Measurements from ENCODE around the gene KIF7. TPM values are rescaled to one million over a fixed set of nuclear protein-coding genes. Genes with fewer than 3 reads are reported as not detected.

Gene KIF7
- total and polyA plus RNA-seq, 2 of the 8 experiments (the other 6 are each of a cell fraction or from before 2014, with no cell fraction given): 4.9 to 14.0 TPM

GRCh38 chr15:89648106-89649012, 6.9 kb downstream of the KIF7 start:
- Histone ChIP-seq H3K4me2 (ENCODE audit: insufficient read depth in 1 of 2, low read depth in 2 of 2, low read length in 2 of 2) (peak overlapping the region in 1 of 2 experiments; percentile 10; a peak in 1 of 4 replicates), H4K20me1 (replicated peaks in 1 of 2; ENCODE audit: control insufficient read depth in 1 of 2, insufficient read depth in 2 of 2, low read length in 2 of 2) (peaks cover 0 to 9% of the 10 kb centered on the region in 2 experiments), H2BK120ac (replicated peaks; ENCODE audit: low read depth, low read length) (no peak overlapping the region), H2AFZ (ENCODE audit: low read length) (no peak overlapping the region), H3K18ac (ENCODE audit: extremely low read depth, low read length) (no peak overlapping the region), H3K14ac (ENCODE audit: insufficient read length) (no peak overlapping the region), H2BK15ac (ENCODE audit: low read length) (no peak overlapping the region), H3K4ac (replicated peaks; ENCODE audit: insufficient read length, low read depth, low read length) (no peak overlapping the region), H2BK5ac (ENCODE audit: low read depth, low read length) (no peak overlapping the region), H3K79me2 (ENCODE audit: control insufficient read depth in 1 of 2, insufficient read depth in 2 of 2, low read length in 2 of 2) (peaks cover 0 to 6% of the 10 kb centered on the region in 2 experiments; a peak in 2 of 4 replicates), H4K5ac (ENCODE audit: insufficient read length, low read depth, low read length) (no peak overlapping the region), H3K23ac (ENCODE audit: insufficient read length) (no peak overlapping the region), H2BK20ac (ENCODE audit: low read length) (no peak overlapping the region), H2AK5ac (ENCODE audit: low read depth, low read length) (no peak overlapping the region), H3K56ac (replicated peaks; ENCODE audit: insufficient read length, low read depth, low read length) (no peak overlapping the region), H4K8ac (ENCODE audit: extremely low read depth, insufficient read depth, low read length) (peak overlapping the region; percentile 85; the same call in 1 of the 2 replicates), H3K4me1 (replicated peaks in 1 of 4; ENCODE audit: control insufficient read depth in 3 of 4, insufficient read depth in 4 of 4, low read length in 3 of 4) (no peaks in the 10 kb centered on the region), H3K9me3 (ENCODE audit: insufficient read depth in 2 of 2, low read depth in 1 of 2, low read length in 1 of 2) (no peaks in the 10 kb centered on the region), H3K79me1 (ENCODE audit: low read depth, low read length) (peaks cover 8% of the 10 kb centered on the region; the same call in 1 of the 2 replicates), H3K4me3 (ENCODE audit: extremely low read depth in 1 of 4, insufficient read depth in 2 of 4, low read depth in 3 of 4, low read length in 4 of 4) (no peak overlapping the region), H3K36me3 (ENCODE audit: control insufficient read depth in 2 of 4, insufficient read depth in 4 of 4, low read length in 3 of 4) (peaks cover 0 to 18% (median 9%) of the 10 kb centered on the region in 4 experiments; a peak in 5 of 8 replicates), H2BK12ac (ENCODE audit: low read depth, low read length) (no peak overlapping the region), H3K27me3 (replicated peaks in 1 of 4; ENCODE audit: control insufficient read depth in 3 of 4, extremely low read depth in 1 of 4, insufficient read depth in 3 of 4, low read length in 3 of 4) (no peaks in the 10 kb centered on the region), H3K9ac (replicated peaks in 1 of 4; ENCODE audit: extremely low read depth in 1 of 4, low read depth in 3 of 4, low read length in 3 of 4) (no peak overlapping the region), H4K91ac (replicated peaks; ENCODE audit: insufficient read length, low read length) (no peak overlapping the region), H3K23me2 (ENCODE audit: low read depth, low read length) (no peaks in the 10 kb centered on the region), H3K27ac (ENCODE audit: low read depth, low read length) (no peak overlapping the region)
- FAIRE-seq (no peak), DNase-seq (ENCODE audit: low read depth in 1 of 2, low spot score in 2 of 2) (peak in 1 of 2 experiments; percentile 46)
- CTCF ChIA-PET (ENCODE audit: partially characterized antibody): interaction anchor here (0.6 to 5.1 kb wide), 9 partner anchors 10 to 156 kb away, joined by 3 to 43 read pairs (median 7); no protein-coding TSS in a partner anchor
- WGBS, 2 experiments (ENCODE audit: extremely low coverage in 1 of 2, insufficient coverage in 1 of 2, insufficient read length in 1 of 2, insufficient replicate concordance in 2 of 2, low coverage in 1 of 2, low lambda C conversion rate in 2 of 2, missing lambda C conversion rate in 1 of 2): 87% methylated on average over 94 of the region's 102 CpGs; no CpG with 5 or more reads in 1 of the 2 experiments
- POLR2A ChIA-PET (ENCODE audit: partially characterized antibody): interaction anchor here (0.9 to 1.3 kb wide), 2 partner anchors 18 to 23 kb away, joined by 3 read pairs; no protein-coding TSS in a partner anchor
- TF ChIP-seq CTBP2 (IDR thresholded peaks at IDR 0.05; ENCODE audit: borderline replicate concordance, insufficient read depth, insufficient read length, low read length): no peak
- 0 out of 4 replicates have a peak, but pooled peaks of 1 of the 3 experiments have one; percentile 9 for TF ChIP-seq CTCF (IDR thresholded peaks at IDR 0.05; ENCODE audit: control extremely low read depth in 1 of 3, insufficient read depth in 1 of 3, low read depth in 1 of 3, low read length in 3 of 3)
- no peak for TF ChIP-seq SIRT6 (IDR thresholded peaks at IDR 0.05; ENCODE audit: low read length)
- TF ChIP-seq POU5F1 (IDR thresholded peaks at IDR 0.05; ENCODE audit: low read depth, low read length): no peak
- no peak for TF ChIP-seq ZNF274 (IDR thresholded peaks at IDR 0.05; ENCODE audit: borderline replicate concordance, extremely low read depth, low read length)
- TF ChIP-seq YY1 (IDR thresholded peaks at IDR 0.05; ENCODE audit: low read depth, low read length): no peak
- TF ChIP-seq TAF7 (optimal IDR thresholded peaks at IDR 0.05; ENCODE audit: borderline replicate concordance, low read depth, low read length): no peak
- no peak for TF ChIP-seq CBX8 (IDR thresholded peaks at IDR 0.05; ENCODE audit: borderline replicate concordance, low read depth, low read length)
